Choroid plexus epithelial cell (primary cell): ENCODE measurements around the gene RBMX.

Experiments
- DNase-seq: peaks from one replicate; pipeline ENCODE4 v3.0.0-alpha.2; 2010; ENCODE audit warnings: low read depth
- H3K4me3 ChIP-seq: 2 replicates; pipeline ENCODE4 v1.5.1; 2011; ENCODE audit warnings: low read depth, mild to moderate bottlenecking, control low read depth, low read length, moderate library complexity
- TF ChIP-seq, protein P1 (sequence below): conservative IDR thresholded peaks from 2 replicates; pipeline ENCODE4 v1.5.1; 2011; ENCODE audit warnings: low read depth, mild to moderate bottlenecking, control low read depth, inconsistent platforms, low read length, moderate library complexity

Gene RBMX

DNA sequence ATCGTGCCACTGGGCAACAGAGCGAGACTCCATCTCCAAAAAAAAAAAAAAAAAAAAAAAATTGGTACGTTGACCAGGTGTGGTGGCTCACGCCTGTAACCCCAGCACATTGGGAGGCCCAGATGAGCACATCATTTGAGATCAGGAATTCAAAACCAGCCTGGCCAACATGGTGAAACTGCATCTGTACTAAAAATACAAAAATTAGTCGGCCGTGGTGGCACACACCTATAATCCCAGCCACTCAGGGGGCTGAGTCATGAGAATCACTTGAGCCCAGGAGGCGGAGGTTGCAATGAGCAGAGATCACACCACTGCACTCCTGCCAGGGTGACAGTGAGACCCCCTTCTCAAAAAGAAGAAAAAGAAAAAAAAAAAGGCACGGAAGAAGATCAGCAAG is 24.5 kb downstream of the RBMX start:
- no peak overlapping the region for H3K4me3 ChIP-seq
- DNase-seq: no peak
- TF ChIP-seq, protein P1, sequence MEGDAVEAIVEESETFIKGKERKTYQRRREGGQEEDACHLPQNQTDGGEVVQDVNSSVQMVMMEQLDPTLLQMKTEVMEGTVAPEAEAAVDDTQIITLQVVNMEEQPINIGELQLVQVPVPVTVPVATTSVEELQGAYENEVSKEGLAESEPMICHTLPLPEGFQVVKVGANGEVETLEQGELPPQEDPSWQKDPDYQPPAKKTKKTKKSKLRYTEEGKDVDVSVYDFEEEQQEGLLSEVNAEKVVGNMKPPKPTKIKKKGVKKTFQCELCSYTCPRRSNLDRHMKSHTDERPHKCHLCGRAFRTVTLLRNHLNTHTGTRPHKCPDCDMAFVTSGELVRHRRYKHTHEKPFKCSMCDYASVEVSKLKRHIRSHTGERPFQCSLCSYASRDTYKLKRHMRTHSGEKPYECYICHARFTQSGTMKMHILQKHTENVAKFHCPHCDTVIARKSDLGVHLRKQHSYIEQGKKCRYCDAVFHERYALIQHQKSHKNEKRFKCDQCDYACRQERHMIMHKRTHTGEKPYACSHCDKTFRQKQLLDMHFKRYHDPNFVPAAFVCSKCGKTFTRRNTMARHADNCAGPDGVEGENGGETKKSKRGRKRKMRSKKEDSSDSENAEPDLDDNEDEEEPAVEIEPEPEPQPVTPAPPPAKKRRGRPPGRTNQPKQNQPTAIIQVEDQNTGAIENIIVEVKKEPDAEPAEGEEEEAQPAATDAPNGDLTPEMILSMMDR: no peak

DNA sequence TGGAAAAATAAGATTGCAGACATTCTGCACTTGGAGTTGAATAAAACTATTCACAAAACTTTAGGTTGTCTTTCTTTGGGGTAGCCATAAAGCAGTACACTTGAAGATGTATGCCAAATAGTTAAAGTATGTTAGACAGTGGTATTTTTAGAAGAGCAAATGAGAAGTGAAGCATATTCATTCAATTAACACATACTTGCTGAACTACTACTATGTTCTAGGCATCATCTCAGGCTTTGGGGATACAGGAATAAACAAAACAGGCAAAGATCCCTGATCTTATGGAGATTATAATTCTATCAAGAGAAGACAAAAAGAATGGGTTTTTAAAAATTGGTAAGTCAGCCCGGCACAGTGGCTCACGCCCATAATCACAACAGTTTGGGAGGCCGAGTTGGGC is 29.0 kb downstream of the RBMX start:
- H3K4me3 ChIP-seq: no peak overlapping the region
- TF ChIP-seq, protein P1: no peak
- DNase-seq: no peak

GRCh38 chrX:136850441-136851175 is 29.9 kb downstream of the RBMX start:
- peak; percentile 63 for DNase-seq
- TF ChIP-seq, protein P1: no peak
- H3K4me3 ChIP-seq: no peak overlapping the region

GRCh38 chrX:136849395-136849794 is 31.1 kb downstream of the RBMX start:
- no peak for DNase-seq
- no peak overlapping the region for H3K4me3 ChIP-seq
- TF ChIP-seq, protein P1: no peak

GRCh38 chrX:136847874-136848273 is 32.7 kb downstream of the RBMX start:
- TF ChIP-seq, protein P1: no peak
- peak; percentile 60 for DNase-seq
- no peak overlapping the region for H3K4me3 ChIP-seq

DNA sequence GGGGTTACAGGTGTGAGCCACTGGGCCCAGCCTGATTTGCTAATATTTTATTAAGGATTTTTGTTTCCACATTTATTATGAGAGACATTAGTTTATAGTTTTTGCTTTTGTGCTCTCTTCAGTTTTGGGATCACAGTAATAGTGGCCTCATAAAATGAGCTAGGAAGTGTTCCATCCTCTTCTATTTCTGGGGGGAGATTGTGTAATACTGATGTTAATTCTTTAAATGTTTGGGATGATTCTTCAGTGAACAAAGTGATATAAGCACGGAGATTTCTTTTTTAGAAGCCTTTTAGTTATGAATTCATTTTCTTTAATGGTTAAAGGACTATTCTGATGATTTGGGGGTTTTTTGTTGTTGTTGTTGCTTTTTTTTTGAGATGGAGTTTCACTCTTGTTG is 41.3 kb downstream of the RBMX start:
- TF ChIP-seq, protein P1: no peak
- H3K4me3 ChIP-seq: no peak overlapping the region
- peak; percentile 14 for DNase-seq

GRCh38 chrX:136835761-136836160 is 44.8 kb downstream of the RBMX start:
- DNase-seq: no peak
- H3K4me3 ChIP-seq: no peak overlapping the region
- TF ChIP-seq, protein P1: no peak
